Pons (tissue), 1 donor: ENCODE measurements around the gene ROBO4.

Experiments used
- DNase-seq: peaks from one replicate; pipeline ENCODE4 v3.0.0-alpha.2; 2016; ENCODE audit warnings: low spot score

Gene ROBO4

DNA sequence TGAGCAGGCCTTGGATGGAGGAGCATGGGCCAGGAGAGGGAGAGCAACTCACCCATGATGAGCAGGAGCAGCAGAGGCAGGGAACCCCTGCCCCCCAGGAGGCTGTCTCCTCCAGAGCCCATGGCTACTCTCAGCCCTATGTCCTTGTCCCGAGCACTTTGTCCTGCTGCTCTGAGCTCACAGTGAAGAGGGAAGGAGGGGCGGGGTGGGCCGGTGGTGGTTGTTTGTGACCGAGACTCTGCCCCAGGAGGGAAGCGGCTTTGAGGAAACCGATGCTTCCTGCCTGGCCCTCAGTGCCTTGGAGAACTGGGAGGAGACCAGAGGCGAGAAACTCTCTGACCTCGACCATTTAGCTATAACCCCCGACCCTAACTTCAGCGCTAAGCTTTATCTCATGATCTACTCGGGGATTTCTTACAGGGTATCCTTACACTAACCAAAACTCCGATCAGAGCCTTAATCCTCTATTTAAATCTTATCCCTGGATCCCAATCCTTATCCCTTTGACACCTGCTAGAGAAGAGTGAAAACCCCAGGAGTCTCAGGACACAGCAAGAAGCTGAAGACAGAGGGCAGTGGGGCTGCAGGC lies at the start of gene ROBO4:
Gene ROBO4 (minus strand): TSS at position 192 of the 589 bp plus-strand sequence. CDS start 70 bp downstream, at position 122.
- no peak for DNase-seq

DNA sequence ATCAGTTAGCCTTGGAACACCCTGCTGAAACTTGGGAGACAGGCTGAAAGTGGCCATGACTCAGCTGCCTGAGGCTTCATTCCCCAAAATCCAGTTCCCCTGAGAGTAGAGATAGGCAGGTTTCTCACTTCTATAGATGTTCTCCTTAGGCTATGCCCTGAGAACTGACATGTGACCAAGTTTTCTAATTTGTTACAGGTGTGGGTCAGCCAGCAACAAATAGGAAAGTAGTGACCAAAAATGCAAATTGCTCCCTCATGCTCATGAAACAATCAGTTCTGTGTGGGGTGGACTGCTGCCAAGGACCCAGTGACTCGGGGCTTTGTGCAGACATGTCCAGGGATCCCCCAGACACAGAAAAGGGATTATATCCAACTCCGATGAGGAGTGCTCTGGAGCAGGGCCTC lies 49.1 kb upstream of the ROBO4 start:
- peak; percentile 97 for DNase-seq

DNA sequence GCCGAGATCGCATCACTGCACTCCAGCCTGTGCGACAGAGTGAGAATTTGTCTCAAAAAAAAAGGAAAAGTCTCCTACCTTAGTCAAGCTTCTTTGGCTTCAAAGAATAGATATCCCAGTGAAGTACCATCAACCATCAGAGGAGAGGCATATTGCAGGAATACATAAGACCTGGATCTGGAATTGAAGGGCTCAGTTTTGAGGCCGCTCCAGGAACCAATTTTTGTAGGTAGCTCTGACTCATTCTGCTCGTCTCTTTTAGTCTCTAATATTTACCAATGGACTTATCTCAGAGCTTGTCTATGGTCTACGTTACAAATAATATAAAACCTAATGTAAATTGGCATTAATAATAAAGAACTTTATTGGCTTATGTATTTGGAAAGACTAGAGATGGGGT lies 48.2 kb upstream of the ROBO4 start:
- no peak for DNase-seq

DNA sequence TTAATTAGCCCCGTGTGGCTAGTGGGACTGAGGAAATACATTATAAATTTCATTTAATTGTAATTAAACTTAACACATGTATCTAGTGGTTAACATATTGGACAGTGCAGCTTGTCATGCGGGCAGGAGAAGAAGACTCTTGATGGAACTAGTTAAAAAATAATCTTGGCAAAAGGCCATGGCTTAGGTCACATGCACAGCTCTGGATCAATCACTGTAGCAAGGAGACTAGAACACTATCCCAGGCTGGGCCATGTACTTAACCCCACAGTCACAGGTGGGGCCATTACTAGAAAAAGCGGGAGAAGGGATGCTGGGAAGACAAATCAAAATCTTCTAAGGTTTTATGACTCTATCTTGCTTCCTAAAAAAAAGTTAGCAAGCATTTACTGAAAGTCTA lies 46.9 kb upstream of the ROBO4 start:
- no peak for DNase-seq

DNA sequence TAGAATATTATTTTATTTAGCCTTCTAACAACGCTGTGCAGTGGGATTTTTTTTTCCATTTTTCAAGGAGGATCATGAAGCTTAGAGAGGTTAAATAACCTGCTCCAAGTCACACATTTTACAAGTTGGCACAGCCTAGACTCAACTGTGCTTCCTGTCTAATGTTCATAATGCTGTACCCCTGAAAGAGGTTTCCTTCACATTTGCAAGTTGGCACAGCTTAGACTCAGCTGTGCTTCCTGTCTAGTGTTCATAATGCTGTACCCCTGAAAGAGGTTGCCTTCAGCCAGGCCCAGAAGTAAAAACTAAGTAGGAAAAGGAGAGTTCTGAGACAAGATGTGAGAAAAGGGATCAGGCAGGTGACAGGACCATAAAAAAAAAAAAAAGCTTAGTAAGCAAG lies 46.1 kb upstream of the ROBO4 start:
- no peak for DNase-seq

DNA sequence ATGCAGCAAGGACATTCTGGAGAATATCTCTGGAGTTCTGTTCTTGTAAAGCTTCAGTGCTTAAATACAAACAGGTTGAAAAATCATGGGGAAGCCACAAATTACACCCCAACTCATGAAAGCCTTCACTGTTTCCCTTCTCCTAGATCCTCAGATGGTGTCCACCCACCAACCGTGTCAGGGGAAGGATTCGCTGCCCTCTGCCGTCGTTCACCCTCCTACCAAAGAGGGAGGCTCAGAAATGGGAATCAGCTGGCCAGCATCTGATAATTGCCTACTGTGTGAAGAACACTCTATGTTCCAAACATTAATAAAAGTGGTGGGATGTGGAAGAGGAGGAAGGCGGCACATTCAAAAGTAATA lies 45.6 kb upstream of the ROBO4 start:
- DNase-seq: peak; percentile 95

DNA sequence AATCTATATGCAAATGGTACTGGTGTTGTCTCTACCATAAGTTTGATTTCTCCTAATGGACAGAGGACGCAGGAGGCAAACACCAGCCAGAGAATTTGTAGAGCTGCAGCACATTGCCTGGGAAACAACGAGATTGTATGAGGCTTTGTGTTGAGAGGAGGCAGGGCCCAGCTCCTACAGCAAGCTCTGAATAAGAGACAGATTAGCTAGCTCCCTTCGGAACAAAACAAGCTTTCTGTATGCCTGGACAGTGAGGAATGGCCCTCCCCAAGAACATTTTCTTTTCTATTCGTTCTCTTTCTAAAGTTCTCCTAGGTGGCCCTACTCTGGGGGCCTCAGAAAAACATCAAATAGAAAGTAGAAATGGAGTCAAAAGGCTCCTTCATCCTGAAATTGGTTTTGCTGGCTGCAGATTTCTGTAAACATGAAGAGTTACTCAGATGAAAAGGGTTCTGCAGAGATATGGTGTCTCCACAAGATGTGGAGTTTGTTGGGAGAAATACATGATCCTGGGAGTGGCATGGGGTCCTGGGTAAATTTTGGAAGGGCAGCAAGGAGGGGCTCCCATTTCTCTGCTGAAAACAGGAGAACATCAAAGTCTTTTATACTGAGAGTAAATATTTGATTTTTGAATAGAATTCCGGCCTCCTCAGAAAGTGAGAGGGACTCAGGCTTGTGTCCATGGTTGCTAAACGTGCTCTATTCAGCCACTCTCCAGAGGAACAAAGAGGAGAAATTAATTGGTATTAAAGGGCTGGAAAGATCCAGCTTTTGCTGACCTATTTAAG lies 45.0 kb upstream of the ROBO4 start:
- peak; percentile 96 for DNase-seq

DNA sequence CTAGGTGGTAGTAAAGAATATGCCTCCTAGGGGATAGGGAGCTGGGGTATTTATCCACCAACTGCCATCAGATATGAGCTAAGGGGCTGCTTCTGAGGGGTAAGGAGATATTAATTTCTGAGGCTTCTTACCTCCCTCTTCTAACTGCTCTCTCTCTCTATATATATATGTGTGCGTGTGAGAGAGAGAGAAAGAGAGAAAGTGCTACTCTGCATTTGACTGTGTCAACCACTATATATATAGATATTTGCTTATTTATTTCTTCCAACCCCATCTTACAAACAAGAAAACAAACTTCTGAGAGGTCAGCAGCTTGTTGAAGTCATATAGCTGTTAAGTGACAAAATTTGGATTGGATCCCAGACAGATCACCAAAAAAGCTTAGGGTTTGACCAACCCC lies 44.0 kb upstream of the ROBO4 start:
- no peak for DNase-seq

DNA sequence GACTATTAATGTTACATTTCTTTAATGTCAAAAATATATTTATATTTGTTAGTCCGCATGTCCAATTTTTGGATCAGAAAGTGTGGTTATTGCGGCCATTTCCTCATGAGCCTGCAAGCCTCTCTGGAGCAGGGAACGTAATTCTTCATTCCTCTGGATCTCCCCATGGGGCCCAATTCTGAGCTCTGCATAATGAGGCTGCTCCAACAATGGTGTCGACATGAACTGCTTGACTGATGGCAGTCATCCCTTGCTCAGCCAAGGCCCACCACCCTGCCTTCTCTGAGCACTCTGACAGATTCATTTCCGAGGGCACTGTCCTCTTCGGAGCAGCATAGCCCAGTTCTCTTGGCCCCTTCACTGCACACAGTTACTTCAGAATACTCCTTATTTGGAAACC lies 41.3 kb upstream of the ROBO4 start:
- DNase-seq: no peak

DNA sequence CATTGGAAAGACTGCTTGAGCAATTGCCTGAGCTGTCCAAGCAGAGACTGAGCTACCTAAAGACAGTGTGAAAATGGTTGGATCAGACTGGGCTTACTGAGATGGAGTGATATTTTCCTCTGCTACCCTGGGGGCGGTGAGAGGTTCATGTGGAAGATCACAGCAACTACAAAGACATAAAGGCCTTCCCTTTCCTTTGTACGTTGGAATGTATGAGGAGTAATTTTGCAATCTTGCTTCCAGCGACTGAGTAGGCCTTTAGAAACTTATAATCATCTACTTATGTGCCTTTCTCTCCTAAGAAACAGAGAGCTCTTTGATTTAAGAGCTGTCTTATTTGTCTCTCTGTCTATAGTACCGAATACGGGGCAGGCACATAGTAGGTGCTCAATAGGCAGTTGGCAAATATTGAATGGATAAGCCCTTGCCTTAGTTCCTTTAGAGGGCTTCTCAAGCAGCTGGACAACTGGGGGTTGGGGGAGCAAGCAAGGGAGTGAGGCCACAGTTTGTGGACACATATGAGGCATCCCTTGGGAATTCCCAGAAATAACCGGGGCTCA lies 40.6 kb upstream of the ROBO4 start:
- DNase-seq: no peak

DNA sequence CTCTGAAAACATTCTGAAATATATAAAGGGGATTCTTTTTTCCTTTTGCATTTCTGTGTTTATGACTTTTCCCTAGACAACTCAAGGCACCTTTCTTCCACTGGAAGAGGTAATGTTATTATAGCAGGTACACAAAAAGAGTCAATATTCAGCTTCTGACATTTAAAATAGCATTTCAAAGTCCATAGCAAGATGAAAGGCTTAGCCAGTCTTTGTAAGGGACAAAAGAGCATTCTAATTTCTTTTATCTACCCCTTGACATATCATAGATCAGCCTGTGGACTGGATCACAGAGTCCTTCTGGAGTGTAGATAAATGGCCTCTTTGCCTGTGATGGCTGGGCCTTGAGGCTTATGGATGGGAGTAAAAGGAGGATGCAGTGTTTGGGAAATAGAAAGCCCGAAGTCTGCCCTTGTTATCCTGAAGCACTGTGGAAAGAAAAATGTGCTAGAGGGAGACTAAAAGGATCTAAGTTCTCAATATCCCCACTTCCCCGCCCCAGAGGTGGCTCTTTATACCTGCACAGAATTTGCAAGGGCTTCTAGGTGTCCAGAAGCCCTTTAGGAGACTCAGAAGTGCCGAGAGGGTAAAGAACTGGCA lies 39.8 kb upstream of the ROBO4 start:
- no peak for DNase-seq

DNA sequence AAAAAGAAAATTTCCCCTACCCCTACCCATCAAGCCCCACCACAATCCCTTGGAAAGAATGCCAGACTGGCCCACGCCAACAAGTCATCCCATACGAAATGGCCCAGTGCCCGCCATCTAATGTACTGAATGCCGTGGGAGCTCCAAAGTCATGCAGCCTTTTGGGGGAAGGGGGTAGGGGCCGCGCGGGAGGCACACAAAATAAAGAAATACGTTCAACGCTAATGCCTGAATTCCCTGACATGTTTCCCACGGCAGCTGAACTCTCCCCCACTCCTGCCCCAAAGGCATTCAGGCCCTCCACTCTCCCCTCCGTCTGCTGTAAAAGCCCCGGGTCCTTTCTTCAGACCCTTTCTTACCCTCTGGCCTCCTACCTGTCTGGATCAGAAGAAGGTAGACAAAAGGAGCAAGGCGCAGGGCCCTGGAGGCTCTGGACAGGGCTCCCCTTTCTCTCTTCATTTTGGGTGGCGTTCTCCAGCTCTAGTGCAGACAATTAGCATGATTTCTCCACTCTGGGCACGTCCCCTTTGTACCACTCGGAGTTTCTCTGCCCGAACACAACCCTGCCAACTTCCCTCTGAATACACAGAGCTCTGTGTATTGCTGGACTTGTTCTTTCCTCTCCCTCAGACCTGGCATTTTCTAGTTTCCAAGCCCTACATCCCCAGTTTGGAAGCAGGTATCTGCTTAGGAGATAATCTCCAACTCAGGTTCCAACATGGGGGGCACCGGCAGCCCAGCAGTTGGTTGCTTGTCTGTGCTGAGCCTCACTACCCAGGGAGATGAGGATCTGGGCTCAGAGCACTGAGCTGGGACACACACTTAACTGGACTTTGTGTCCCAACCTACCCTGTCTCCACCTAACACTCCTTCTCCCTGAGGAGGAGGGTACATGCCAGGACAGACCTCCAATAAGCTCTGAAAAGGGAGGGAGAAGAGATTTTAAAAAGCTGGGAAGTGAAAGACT lies 38.2 kb upstream of the ROBO4 start, which contains the start of gene HEPACAM:
Gene HEPACAM (minus strand): TSS at position 500 of the 967 bp plus-strand sequence. CDS start 41 bp downstream, at position 459.
- DNase-seq: peak; percentile 99

DNA sequence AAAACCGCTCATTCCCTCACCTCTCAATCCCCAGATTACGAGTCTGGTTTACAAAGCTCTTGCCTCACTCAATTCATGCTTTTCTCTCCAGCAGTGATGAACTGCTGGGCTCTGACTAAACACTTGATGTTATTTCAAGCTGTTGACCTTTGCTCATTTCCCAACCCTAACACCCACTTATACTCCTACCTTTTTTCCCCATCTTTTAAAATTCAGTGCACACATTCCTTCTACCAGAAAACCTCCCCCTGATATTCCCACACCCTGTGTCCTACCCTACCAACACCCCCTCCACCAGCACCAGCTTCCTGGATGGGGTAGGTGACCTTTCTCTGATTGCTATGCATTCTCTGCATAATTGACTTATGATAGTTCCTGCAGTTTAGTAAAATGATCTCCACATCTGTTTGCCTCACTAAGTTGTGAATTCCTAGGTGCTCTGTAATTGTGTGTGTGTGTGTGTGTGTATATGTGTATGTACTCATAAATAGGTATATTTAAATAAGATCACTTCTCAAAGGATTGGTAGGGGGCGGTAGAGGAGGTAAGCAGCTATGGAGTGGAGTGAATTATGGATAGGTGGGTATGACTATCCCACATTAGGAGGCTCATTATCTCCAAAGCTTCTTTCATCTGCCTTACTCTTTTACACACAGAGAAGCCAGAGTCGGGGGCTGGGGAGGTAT lies 37.3 kb upstream of the ROBO4 start:
- DNase-seq: no peak

DNA sequence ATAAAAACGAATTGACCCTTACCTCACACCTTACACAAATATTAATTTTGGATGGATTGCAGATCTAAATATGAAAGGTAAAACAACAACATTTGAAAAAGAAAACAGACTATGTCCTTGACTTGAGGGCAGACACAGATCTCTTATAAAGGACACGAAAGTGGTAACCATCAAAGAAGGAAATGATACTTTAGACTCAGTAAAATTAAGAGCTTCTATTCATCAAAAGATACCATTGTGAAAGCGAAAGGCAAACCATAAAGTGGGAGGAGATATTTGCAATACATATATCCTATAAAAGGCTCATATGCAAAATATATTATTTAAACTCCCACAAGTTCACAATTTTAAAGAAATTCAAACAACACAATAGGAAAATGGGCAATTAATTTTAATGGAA lies 33.1 kb upstream of the ROBO4 start:
- DNase-seq: no peak

DNA sequence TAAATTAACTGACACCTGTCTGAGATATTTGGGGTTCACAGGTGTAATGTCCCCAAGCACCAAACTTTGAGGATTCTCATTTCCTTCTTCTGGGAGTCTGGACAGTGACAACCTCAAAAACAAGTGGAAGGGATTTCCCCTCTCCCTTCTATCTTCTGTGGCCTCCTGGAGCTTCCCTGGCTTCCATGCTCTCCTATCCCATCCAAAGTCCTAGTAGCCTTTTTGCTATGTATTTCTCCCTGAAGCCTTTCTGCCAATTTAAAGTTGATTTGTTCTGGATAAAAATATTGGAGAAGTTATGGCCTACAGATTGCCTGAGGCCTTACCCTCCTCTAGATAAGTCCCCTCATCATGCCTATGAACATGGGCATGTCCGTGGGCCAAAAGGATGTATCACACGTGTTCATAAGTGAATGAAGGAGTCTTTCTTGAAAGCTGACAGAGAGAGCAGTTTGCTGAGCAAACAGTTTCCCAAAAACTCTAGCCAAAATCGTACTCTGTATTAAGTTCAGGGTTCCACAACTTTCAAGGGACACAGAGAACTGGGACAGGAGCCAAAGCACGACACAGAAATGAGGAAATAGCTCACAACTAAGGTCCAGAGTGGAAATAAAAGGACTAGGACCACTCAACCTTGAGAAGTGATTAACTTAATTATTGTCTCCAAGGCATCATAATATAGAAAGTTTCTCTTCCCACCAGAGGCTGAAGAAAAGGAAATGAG lies 31.4 kb upstream of the ROBO4 start:
- no peak for DNase-seq

DNA sequence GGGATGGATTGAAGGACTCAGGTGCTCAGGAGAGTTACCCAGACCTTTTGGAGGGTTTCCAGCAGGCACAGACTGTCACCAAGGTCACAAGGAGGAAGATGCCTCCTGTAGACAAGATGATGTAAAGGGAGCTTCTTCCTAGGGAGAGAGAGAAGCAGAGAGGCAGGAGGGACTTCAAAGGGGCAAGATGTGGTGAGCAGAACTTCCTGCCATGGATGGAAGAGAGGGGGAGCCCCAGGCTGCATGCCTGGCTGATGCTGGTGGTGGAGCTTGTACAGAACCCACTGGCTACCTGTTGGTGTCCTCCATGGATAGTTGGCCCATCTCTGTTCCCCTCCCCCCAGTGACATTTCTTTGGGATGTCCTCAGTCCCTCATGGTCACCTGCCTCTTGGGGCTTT lies 25.6 kb upstream of the ROBO4 start:
- DNase-seq: no peak

DNA sequence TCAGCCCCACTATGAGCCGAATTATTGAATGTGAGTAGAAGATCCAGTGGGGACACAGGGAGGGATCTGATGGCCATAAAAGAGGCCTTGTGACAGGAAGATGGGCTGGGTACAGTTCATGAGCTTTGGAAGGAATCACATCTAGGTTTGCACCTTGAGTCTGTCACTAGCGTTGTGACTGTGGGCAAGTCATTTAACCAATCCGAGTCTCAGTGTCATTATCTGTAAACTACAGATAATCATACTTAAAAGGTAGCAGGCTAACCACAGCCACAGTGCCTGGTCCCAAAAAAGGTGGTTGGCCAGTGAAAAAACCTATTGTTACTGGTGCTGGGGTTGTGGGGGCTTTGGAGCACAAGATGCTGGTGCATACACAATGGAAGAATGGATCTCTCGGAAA lies 25.2 kb upstream of the ROBO4 start:
- no peak for DNase-seq

DNA sequence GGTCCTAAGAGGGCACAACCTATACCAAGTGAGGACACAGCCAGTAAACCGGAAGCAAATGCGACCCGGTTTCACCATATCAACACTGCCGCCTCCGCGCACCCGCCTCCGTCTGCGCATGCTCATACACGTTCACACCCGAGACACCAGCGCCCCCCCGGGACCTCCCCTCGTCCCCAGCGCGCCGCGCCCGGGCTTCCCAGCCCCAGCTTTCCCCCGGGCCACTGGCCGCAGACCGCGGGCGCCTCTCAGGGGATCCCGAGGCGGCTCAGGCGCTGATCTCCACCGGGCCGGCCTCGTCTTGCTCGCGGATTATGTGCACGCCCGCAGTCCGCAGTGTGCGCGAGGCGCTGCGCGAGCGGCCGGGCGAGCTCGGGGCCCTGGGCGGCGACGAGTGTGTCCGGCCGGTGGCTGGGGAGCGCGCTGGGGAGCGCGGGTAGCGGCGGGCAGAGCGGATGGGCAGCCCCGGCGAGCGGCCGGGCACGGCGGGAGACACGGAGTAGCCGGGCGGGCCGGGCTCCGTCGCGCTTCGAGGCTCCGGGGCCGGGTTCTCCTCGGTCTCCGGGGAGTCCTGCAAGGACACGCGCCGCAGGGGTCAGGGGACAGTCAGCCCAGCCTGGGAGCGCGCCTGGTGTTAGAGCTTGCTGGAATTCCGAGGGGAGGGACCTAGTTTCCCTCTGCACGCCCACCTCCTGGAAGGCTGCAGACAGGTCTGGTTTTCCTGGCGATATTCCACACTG lies 23.4 kb upstream of the ROBO4 start:
- DNase-seq: no peak

DNA sequence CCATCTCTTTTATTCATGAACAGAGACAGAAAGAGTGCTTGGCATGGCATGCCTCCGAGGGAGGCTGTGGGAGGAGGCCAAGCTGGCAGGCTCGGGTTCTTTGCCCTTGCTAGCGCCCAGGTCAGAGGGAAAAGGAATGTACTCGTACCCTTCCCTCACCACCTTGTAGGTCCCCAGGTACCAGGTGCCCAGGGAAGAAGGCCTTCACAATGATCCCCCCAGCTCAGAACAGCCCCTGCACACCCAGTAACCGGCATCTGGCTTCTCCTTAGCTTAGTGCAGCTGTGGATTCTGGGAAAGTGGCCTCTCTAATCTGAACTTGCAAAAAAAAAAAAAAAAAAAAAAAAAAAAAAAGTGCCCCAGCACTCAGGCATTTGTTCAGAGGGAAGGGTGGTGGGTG lies 22.7 kb upstream of the ROBO4 start:
- no peak for DNase-seq

DNA sequence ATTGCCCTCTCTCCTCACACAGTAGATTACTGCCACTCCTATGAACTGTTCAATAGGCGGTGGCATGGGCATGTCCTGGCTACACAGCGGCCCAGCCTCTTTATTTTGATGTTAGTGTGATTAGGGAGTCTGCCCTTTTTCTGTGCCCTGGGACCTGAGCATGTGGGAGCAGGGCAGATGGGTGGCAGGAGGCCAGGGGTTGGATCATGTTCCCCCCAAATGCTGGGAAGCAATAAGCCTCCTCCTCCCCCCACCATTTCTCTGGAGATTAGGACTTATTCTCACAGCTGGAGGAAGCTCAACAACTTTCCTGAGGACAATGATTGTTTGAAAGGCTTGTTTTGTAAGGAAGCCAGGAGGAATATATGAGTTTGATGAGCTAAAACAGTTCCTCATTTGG lies 22.2 kb upstream of the ROBO4 start:
- DNase-seq: peak; percentile 79
